CD4-positive, alpha-beta T cell (primary cell): ENCODE results near the gene SV2A. TPM values are rescaled to one million over a fixed set of nuclear protein-coding genes. Genes with fewer than 3 reads are reported as not detected.

Source experiments
- ATAC-seq: fragments of 200-7000 bp; cut with Tn5 transposase; one replicate; pipeline ENCODE4 v1.10.0; 2022; ENCODE audit warnings: mild to moderate bottlenecking; ENCODE audit not compliant: poor library complexity
- CTCF ChIA-PET: fragments of 350-600 bp; sonication (Branson Sonifier 250); formaldehyde crosslinking; loops from one replicate; lab custom pipeline; 2021; ENCODE audit warnings: antibody characterized with exemption, inconsistent platforms; lab: Charles Lee
- POLR2A ChIA-PET: fragments of 350-600 bp; sonication (Branson Sonifier 250); formaldehyde crosslinking; loops from one replicate; lab custom pipeline; 2021; ENCODE audit warnings: antibody characterized with exemption, inconsistent platforms; lab: Charles Lee
- DNase-seq, 14 experiments: peaks; one replicate each; pipeline ENCODE4 v3.0.0-alpha.2; 2013 to 2020; ENCODE audit warnings: mixed read lengths in 2 of 14
- H3K27ac ChIP-seq, 2 donors: one replicate each; pipeline versions ENCODE4 v1.5.1 to v1.7.0; 2013; ENCODE audit warnings: low read length in 2 of 2, low read depth in 1 of 2, mild to moderate bottlenecking in 1 of 2
- H3K27me3 ChIP-seq, 2 experiments: 1 replicate in 1 of 2; 2 replicates in 1 of 2; pipeline versions ENCODE4 v1.6.1 to v1.7.0; 2013; ENCODE audit warnings: low read length in 2 of 2, control low read depth in 1 of 2, mild to moderate bottlenecking in 1 of 2, moderate library complexity in 1 of 2; ENCODE audit not compliant: insufficient read depth in 2 of 2, control insufficient read depth in 1 of 2
- H3K36me3 ChIP-seq: one replicate; pipeline ENCODE4 v1.6.1; 2013; ENCODE audit warnings: low read length, control low read depth; ENCODE audit not compliant: insufficient read depth
- H3K4me1 ChIP-seq: one replicate; pipeline ENCODE4 v1.6.1; 2013; ENCODE audit warnings: low read length, control low read depth; ENCODE audit not compliant: insufficient read depth
- H3K4me3 ChIP-seq: one replicate; pipeline ENCODE4 v1.5.1; 2013; ENCODE audit warnings: mild to moderate bottlenecking, low read length, moderate library complexity
- H3K9me3 ChIP-seq, 2 experiments: 1 replicate in 1 of 2; 2 replicates in 1 of 2; pipeline versions ENCODE4 v1.6.1 to v1.7.0; 2013; ENCODE audit warnings: low read length in 2 of 2, mild to moderate bottlenecking in 2 of 2, control low read depth in 1 of 2, moderate library complexity in 1 of 2; ENCODE audit not compliant: control insufficient read depth in 1 of 2, insufficient read depth in 1 of 2
- H3K27ac Mint-ChIP-seq: one replicate; pipeline ENCODE4 v1.8.0; 2020; ENCODE audit warnings: mixed read lengths
- H3K27me3 Mint-ChIP-seq: one replicate; pipeline ENCODE4 v1.8.0; 2021; ENCODE audit warnings: mixed read lengths
- H3K36me3 Mint-ChIP-seq: one replicate; pipeline ENCODE4 v1.8.0; 2021; ENCODE audit warnings: low read depth, mixed read lengths
- H3K4me1 Mint-ChIP-seq: one replicate; pipeline ENCODE4 v1.8.0; 2021; ENCODE audit warnings: low read depth, mixed read lengths
- H3K4me3 Mint-ChIP-seq: one replicate; pipeline ENCODE4 v1.8.0; 2020; ENCODE audit warnings: mild to moderate bottlenecking, mixed read lengths
- H3K9me3 Mint-ChIP-seq: one replicate; pipeline ENCODE4 v1.8.0; 2020; ENCODE audit warnings: mixed read lengths
- intact Hi-C, 2 experiments: fragments of 100-400 bp; cut with DNase I in 1 of 2; cut with micrococcal nuclease in 1 of 2; formaldehyde crosslinking; loops; one replicate each; pipeline versions ENCODE4 v1.15.1 to v1.9.0; 2023 to 2025; cut with DNase I, micrococcal nuclease
- total RNA-seq, 174 experiments: library from RNA in 2 of 174; stranded (reverse) in 2 of 174; gene quantifications; one replicate each; pipeline ENCODE4 v1.2.3 and lab custom pipeline; 2021 to 2026
- TF ChIP-seq, protein P1 (sequence below): fragments of 200-600 bp; IDR thresholded peaks from one replicate; pipeline ENCODE4 v1.8.0; 2022; ENCODE audit warnings: antibody characterized with exemption, mild to moderate bottlenecking

SV2A gene
- total RNA-seq, 2 experiments from 2014 or later = 2.5 to 2.9 TPM

DNA sequence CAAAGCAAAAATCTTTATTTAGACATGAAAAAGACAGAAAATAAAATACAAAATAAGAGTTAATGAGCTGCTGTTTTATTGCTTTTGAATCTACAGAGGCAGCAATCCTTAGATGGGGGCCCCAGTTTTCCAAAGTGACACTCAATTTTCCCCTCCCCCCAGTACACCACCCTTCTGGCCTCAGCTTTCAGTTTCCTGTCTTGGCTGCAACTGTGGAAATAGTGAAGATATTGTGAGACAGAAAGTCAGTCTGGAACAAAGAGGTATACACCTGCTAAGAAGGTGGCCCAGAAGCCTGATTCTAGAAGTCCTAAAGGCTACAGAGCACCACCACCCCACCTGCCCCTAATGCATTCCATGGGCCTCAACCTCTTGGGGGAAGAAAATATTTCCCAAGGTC is 20.1 kb upstream of the SV2A start:
- Mint-ChIP-seq H3K36me3 (no peaks in the 10 kb centered on the region), H3K27ac (no peak overlapping the region), H3K9me3 (no peaks in the 10 kb centered on the region), H3K27me3 (no peaks in the 10 kb centered on the region), H3K4me1 (peaks cover 18% of the 10 kb centered on the region), H3K4me3 (no peak overlapping the region)
- DNase-seq = no peak
- H3K27ac ChIP-seq = no peak overlapping the region
- no peak overlapping the region for H3K4me3 ChIP-seq
- intact Hi-C loops = no loop called here
- peaks cover 16% of the 10 kb centered on the region for H3K4me1 ChIP-seq
- ChIA-PET POLR2A (no interaction called here), CTCF (interaction anchor here (0.6 to 1.0 kb wide), 3 partner anchors 10 to 36 kb away, joined by 3 read pairs; no protein-coding TSS in a partner anchor)
- H3K36me3 ChIP-seq = no peaks in the 10 kb centered on the region
- no peaks in the 10 kb centered on the region for H3K27me3 ChIP-seq
- TF ChIP-seq, protein P1, sequence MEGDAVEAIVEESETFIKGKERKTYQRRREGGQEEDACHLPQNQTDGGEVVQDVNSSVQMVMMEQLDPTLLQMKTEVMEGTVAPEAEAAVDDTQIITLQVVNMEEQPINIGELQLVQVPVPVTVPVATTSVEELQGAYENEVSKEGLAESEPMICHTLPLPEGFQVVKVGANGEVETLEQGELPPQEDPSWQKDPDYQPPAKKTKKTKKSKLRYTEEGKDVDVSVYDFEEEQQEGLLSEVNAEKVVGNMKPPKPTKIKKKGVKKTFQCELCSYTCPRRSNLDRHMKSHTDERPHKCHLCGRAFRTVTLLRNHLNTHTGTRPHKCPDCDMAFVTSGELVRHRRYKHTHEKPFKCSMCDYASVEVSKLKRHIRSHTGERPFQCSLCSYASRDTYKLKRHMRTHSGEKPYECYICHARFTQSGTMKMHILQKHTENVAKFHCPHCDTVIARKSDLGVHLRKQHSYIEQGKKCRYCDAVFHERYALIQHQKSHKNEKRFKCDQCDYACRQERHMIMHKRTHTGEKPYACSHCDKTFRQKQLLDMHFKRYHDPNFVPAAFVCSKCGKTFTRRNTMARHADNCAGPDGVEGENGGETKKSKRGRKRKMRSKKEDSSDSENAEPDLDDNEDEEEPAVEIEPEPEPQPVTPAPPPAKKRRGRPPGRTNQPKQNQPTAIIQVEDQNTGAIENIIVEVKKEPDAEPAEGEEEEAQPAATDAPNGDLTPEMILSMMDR = no peak
- H3K9me3 ChIP-seq = no peaks in the 10 kb centered on the region
- no peak for ATAC-seq

DNA sequence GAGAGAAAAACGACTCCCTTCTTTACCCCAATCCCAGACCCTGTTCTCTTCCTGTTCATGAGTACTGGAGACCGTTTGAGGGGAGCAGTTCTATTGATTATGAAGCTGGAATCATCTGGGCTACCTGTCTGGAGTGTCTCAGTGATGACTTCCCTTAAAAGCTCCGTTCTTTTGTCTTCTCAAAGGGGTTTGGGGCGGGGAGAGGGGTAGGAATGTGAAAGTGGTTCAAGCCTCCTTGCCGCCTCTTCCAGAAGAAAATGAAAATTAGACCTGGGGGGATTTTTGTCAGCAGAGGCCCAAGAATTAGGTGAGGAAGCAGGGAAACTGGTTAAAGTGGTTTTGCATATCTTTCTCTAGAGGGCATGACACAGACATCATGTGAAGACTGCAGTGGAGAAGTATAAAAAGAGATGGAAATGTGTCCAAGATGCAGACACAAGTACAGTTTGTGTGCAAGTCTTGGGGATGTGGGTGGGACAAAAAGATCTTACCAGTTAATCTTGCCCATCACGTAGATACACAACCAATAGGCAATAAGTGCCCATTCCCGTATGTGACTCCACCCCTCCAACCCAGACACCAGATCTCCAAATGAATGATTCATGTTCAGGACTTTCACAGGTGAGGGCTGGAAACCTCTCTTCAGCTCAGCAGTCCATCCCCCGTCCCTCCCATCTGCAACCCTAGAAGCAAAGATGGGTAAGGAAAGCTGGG is 19.5 kb upstream of the SV2A start:
- Mint-ChIP-seq H3K4me3 (no peak overlapping the region), H3K27me3 (no peaks in the 10 kb centered on the region), H3K27ac (no peak overlapping the region), H3K4me1 (peaks cover 18% of the 10 kb centered on the region), H3K36me3 (no peaks in the 10 kb centered on the region), H3K9me3 (no peaks in the 10 kb centered on the region)
- no peak overlapping the region for H3K27ac ChIP-seq
- no peak overlapping the region for H3K4me3 ChIP-seq
- no peak for ATAC-seq
- ChIA-PET CTCF (interaction anchor here (0.6 to 1.0 kb wide), 2 partner anchors 10 to 37 kb away, joined by 3 read pairs; no protein-coding TSS in a partner anchor), POLR2A (no interaction called here)
- intact Hi-C loops = no loop called here
- TF ChIP-seq, protein P1 = no peak
- no peak for DNase-seq
- H3K9me3 ChIP-seq = no peaks in the 10 kb centered on the region
- H3K27me3 ChIP-seq = no peaks in the 10 kb centered on the region
- no peaks in the 10 kb centered on the region for H3K36me3 ChIP-seq
- H3K4me1 ChIP-seq = peaks cover 16% of the 10 kb centered on the region

DNA sequence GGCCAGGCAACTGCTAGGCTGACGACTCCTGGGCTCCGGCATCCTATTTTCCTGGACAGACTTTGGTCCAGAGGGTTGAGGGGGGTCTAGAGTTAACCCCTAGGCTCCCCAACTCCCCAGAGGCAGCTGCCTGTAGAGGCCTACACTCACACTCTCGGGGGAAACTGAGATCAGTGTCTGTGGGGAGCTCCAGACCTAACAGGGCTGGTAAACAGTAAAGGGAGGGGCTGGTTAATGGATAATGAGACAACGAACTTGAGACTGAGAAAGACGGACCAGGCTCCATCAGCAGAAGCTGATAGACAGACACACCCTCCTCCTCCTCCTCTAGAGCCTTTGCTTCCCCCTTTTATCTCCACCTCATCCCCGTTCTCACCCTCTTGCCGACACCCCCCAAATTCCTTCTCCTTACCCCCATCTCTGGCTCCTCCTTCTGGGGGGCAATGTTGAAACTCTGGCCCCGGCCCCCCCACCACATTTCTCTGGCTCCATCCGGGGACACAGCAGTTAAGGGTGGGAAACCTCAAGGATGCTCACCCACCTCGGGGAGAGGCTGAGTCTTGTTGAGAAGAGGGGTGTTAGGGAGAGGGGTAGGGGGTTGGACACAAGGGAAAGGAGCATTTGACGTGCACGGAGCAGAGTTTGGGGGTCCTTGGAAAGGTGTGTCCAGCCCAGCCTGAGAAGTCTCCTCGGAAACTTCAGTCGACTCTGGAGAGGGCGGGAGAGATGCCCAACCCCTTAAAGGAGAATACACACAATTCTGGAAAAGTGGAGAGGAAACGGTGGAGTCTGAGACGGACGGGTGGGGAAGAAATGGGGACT is 18.7 kb upstream of the SV2A start, which contains the start of gene MTMR11:
MTMR11 (minus strand) TSS at position 710 of the 822 bp plus-strand sequence; CDS start at position 478, 232 bp downstream.
- H3K27me3 ChIP-seq = no peaks in the 10 kb centered on the region
- ATAC-seq (no peak), DNase-seq (no peak)
- no peak within 1 kb of the TSS for H3K27ac ChIP-seq
- Mint-ChIP-seq H3K4me3 (no peak within 1 kb of the TSS), H3K27me3 (peaks cover 5% of the 10 kb centered on the region), H3K27ac (no peak within 1 kb of the TSS), H3K4me1 (peaks cover 18% of the 10 kb centered on the region), H3K9me3 (no peaks in the 10 kb centered on the region), H3K36me3 (no peaks in the 10 kb centered on the region)
- ChIA-PET POLR2A (no interaction called here), CTCF (no interaction called here)
- no peak within 1 kb of the TSS for H3K4me3 ChIP-seq
- peaks cover 16% of the 10 kb centered on the region for H3K4me1 ChIP-seq
- H3K9me3 ChIP-seq = no peaks in the 10 kb centered on the region
- intact Hi-C loops = no loop called here
- H3K36me3 ChIP-seq = no peaks in the 10 kb centered on the region
- TF ChIP-seq, protein P1 = no peak
